Activated CD8-positive, alpha-beta memory T cell treated with anti-CD3 and anti-CD28 coated beads, Interleukin-2, amount 50 U/mL, for 1 hour (primary cell): ENCODE measurements around the gene ANKRD18B.
"Not testable (repeated sequence)": the region's sequence is repeated elsewhere in the genome, so short reads cannot be mapped to it uniquely, and the experiment has no call there.

ENCODE experiments used
- DNase-seq: peaks from one replicate; pipeline ENCODE4 v3.0.0-alpha.2; 2020; ENCODE audit errors: extremely low read depth

The ANKRD18B gene

GRCh38 chr9:33523397-33524305, at the start of gene ANKRD18B:
Gene ANKRD18B, plus strand, starts transcription at chr9:33524251. Its CDS starts 239 bp downstream, at chr9:33524490.
- not testable (repeated sequence) for DNase-seq

- DNase-seq = no peak
These were observed 48.7 kb upstream of the ANKRD18B start for GRCh38 chr9:33475357-33475756.

- DNase-seq = no peak
These were observed 47.5 kb upstream of the ANKRD18B start for GRCh38 chr9:33476503-33476902.

- DNase-seq = no peak
These were observed 43.9 kb upstream of the ANKRD18B start for GRCh38 chr9:33480106-33480505.

GRCh38 chr9:33480976-33481375, 43.1 kb upstream of the ANKRD18B start:
- no peak for DNase-seq

- not testable (repeated sequence) for DNase-seq
These were observed 38.7 kb upstream of the ANKRD18B start for GRCh38 chr9:33485312-33485711.

- no peak for DNase-seq
These were observed 35.0 kb upstream of the ANKRD18B start for GRCh38 chr9:33489066-33489465.

- DNase-seq = not testable (repeated sequence)
These were observed 30.2 kb upstream of the ANKRD18B start for GRCh38 chr9:33493819-33494218.

- no peak for DNase-seq
These were observed 25.7 kb upstream of the ANKRD18B start for GRCh38 chr9:33498387-33498786.

GRCh38 chr9:33506626-33507370, 17.3 kb upstream of the ANKRD18B start:
- no peak for DNase-seq

- no peak for DNase-seq
These were observed 13.5 kb upstream of the ANKRD18B start for GRCh38 chr9:33510262-33511183.

- not testable (repeated sequence) for DNase-seq
These were observed 12.9 kb upstream of the ANKRD18B start for GRCh38 chr9:33511184-33511517.

GRCh38 chr9:33512535-33512934, 11.5 kb upstream of the ANKRD18B start:
- not testable (repeated sequence) for DNase-seq

GRCh38 chr9:33515342-33515995, 8.6 kb upstream of the ANKRD18B start:
- DNase-seq = not testable (repeated sequence)

- not testable (repeated sequence) for DNase-seq
These were observed 7.7 kb upstream of the ANKRD18B start for GRCh38 chr9:33516397-33516796.

- no peak for DNase-seq
These were observed 6.7 kb upstream of the ANKRD18B start for GRCh38 chr9:33517373-33517772.

GRCh38 chr9:33517934-33518577, 6.0 kb upstream of the ANKRD18B start:
- DNase-seq = not testable (repeated sequence)

- not testable (repeated sequence) for DNase-seq
These were observed 2.2 kb upstream of the ANKRD18B start for GRCh38 chr9:33521861-33522260.

- DNase-seq = no peak
These were observed 376 bp downstream of the ANKRD18B start for GRCh38 chr9:33524306-33524947.

GRCh38 chr9:33528069-33528468, 4.0 kb downstream of the ANKRD18B start:
- DNase-seq = not testable (repeated sequence)
